ENCODE data around the gene RNF175.

Gene RNF175

GRCh38 chr4:153705743-153706468 is 53.9 kb downstream of the RNF175 start:
- TF ChIP-seq CTCF (IDR thresholded peaks at IDR 0.05; ENCODE audit: poor library complexity, severe bottlenecking), result no peak

GRCh38 chr4:153704522-153704921 is 55.3 kb downstream of the RNF175 start:
- no peaks in the 10 kb centered on the region for H3K36me3 ChIP-seq (ENCODE audit: low read depth)
- no peak for ATAC-seq (ENCODE audit: low read depth)
- no peaks in the 10 kb centered on the region for H3K9me3 ChIP-seq (ENCODE audit: severe bottlenecking)
- no peaks in the 10 kb centered on the region for H3K4me1 ChIP-seq (ENCODE audit: insufficient read depth, poor library complexity, severe bottlenecking)
- DNase-seq (ENCODE audit: low spot score), result no peak
- no peaks in the 10 kb centered on the region for H3K27me3 ChIP-seq (ENCODE audit: insufficient read depth, poor library complexity, severe bottlenecking)
- TF ChIP-seq CTCF (IDR thresholded peaks at IDR 0.05; ENCODE audit: poor library complexity, severe bottlenecking), result no peak
- no peak overlapping the region for H3K27ac ChIP-seq (ENCODE audit: poor library complexity, severe bottlenecking)
- no peak overlapping the region for H3K4me3 ChIP-seq (ENCODE audit: severe bottlenecking)

More at GRCh38 chr4:153705743-153706468, 53.9 kb downstream of the RNF175 start:
- Histone ChIP-seq H3K4me1 (ENCODE audit: insufficient read depth, poor library complexity, severe bottlenecking) (no peaks in the 10 kb centered on the region), H3K4me3 (ENCODE audit: severe bottlenecking) (no peak overlapping the region), H3K27me3 (ENCODE audit: insufficient read depth, poor library complexity, severe bottlenecking) (no peaks in the 10 kb centered on the region), H3K9me3 (ENCODE audit: severe bottlenecking) (no peaks in the 10 kb centered on the region), H3K36me3 (ENCODE audit: low read depth) (no peaks in the 10 kb centered on the region), H3K27ac (ENCODE audit: poor library complexity, severe bottlenecking) (no peak overlapping the region)
- DNase-seq (ENCODE audit: low spot score), result no peak
- ATAC-seq (ENCODE audit: low read depth), result no peak

- TF ChIP-seq CTCF (IDR thresholded peaks at IDR 0.05; ENCODE audit: poor library complexity, severe bottlenecking), result no peak
- H3K27me3 ChIP-seq (ENCODE audit: insufficient read depth, poor library complexity, severe bottlenecking), result no peaks in the 10 kb centered on the region
- no peaks in the 10 kb centered on the region for H3K36me3 ChIP-seq (ENCODE audit: low read depth)
- no peak overlapping the region for H3K27ac ChIP-seq (ENCODE audit: poor library complexity, severe bottlenecking)
- DNase-seq (ENCODE audit: low spot score), result no peak
- H3K4me1 ChIP-seq (ENCODE audit: insufficient read depth, poor library complexity, severe bottlenecking), result no peaks in the 10 kb centered on the region
- ATAC-seq (ENCODE audit: low read depth), result no peak
- no peaks in the 10 kb centered on the region for H3K9me3 ChIP-seq (ENCODE audit: severe bottlenecking)
- H3K4me3 ChIP-seq (ENCODE audit: severe bottlenecking), result peak overlapping the region; percentile 42
Measured at GRCh38 chr4:153684971-153685371, 74.9 kb downstream of the RNF175 start.

- H3K4me3 ChIP-seq (ENCODE audit: severe bottlenecking), result peak within 1 kb of the TSS; percentile 42
- peak; percentile 12 for TF ChIP-seq CTCF (IDR thresholded peaks at IDR 0.05; ENCODE audit: poor library complexity, severe bottlenecking)
- no peak within 1 kb of the TSS for H3K27ac ChIP-seq (ENCODE audit: poor library complexity, severe bottlenecking)
- no peaks in the 10 kb centered on the region for H3K36me3 ChIP-seq (ENCODE audit: low read depth)
- no peaks in the 10 kb centered on the region for H3K27me3 ChIP-seq (ENCODE audit: insufficient read depth, poor library complexity, severe bottlenecking)
- DNase-seq (ENCODE audit: low spot score), result peak; percentile 77
- peak; percentile 85 for ATAC-seq (ENCODE audit: low read depth)
- H3K4me1 ChIP-seq (ENCODE audit: insufficient read depth, poor library complexity, severe bottlenecking), result no peaks in the 10 kb centered on the region
- H3K9me3 ChIP-seq (ENCODE audit: severe bottlenecking), result no peaks in the 10 kb centered on the region
Measured at GRCh38 chr4:153684182-153684970, 75.4 kb downstream of the RNF175 start, which contains the start of gene TLR2. TSS of gene TLR2 (plus strand) at chr4:153684280. CDS start at chr4:153702908, 18,628 bp downstream.

Data from RWPE2 (cell line).